ENCODE results near the gene DVL1.
"Not testable (repeated sequence)": the region's sequence is repeated elsewhere in the genome, so short reads cannot be mapped to it uniquely, and the experiment has no call there.

The DVL1 gene

DNA sequence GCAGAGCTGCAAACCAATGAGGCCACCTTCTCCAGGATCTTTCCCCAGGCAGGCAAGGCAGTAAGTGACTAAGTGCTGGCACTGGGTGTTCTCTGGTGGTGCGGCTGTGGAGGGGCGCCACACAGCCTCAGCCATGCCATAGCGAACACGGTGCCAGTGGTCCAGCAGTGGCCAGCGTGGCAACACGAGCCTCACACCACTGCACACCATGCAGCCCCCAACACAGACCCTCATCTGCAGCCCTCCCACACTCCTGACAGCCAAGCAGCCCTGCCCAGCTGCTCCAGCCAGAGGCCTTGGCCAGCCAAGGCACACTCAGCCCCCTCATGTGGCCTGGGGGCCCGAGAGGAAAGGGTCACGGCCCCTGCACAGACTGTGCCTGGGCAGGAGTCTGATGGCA is 27.7 kb downstream of the DVL1 start:
- H3K4me1 ChIP-seq (ENCODE audit: insufficient read depth, insufficient read length): peaks cover 14% of the 10 kb centered on the region
- H3K9ac ChIP-seq (ENCODE audit: insufficient read length, low read depth): peak overlapping the region; percentile 10
- TF ChIP-seq ZNF274 (IDR thresholded peaks at IDR 0.05; ENCODE audit: low read depth, low read length): no peak
- TF ChIP-seq YY1 (IDR thresholded peaks at IDR 0.05; ENCODE audit: insufficient read depth, insufficient read length): no peak
- no peak for TF ChIP-seq SUZ12 (IDR thresholded peaks at IDR 0.05; ENCODE audit: extremely low read depth, insufficient read depth, insufficient read length)
- no peak for DNase-seq (ENCODE audit: low read depth, low spot score)
- peaks cover 52% of the 10 kb centered on the region for H3K36me3 ChIP-seq (ENCODE audit: insufficient read depth, insufficient read length, low read length)
- H3K9me3 ChIP-seq (ENCODE audit: insufficient read depth, low read length): no peaks in the 10 kb centered on the region
- H3K4me3 ChIP-seq (ENCODE audit: insufficient read length, low read depth): no peak overlapping the region
- no peaks in the 10 kb centered on the region for H3K27me3 ChIP-seq (ENCODE audit: insufficient read depth, insufficient read length)

DNA sequence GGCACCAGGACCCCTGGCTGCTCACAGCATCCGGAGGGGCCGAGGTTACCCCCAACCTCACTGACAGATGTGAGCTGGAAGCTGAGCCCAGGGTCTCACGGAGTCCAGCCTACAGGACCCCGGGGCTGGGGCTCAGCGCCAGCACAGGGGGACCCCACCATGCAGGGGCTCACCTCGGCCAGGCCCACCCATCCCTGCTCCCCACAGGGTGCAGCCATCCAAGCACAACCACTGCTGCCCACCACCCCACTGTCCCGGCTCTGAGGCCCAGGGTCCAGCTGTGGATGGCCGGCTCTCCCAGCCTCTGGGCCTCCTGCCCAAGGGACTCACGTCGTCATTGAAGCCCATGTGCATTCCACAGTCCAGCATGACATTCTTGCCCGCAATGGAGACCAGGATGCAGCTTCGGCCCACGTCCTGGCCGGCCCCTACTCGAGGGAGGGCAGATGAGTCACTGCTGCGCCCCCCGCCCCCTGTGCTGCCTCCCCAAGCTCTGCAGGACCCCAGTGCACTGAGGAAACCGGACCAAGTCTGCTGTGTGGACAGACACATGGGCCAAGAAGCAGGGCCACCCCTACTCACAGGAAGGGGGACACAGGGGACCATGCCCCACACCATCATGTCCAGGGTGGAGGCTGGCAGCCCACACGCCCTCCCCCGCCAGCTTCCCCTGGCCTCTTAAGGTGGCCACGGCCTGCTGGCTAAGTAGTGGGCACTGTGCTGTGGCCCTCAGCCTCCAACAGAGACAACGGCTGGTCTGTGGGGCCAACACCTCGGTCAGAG is 28.4 kb downstream of the DVL1 start:
- H3K9ac ChIP-seq (ENCODE audit: insufficient read length, low read depth): peak overlapping the region; percentile 10
- peaks cover 14% of the 10 kb centered on the region for H3K4me1 ChIP-seq (ENCODE audit: insufficient read depth, insufficient read length)
- no peaks in the 10 kb centered on the region for H3K27me3 ChIP-seq (ENCODE audit: insufficient read depth, insufficient read length)
- peaks cover 57% of the 10 kb centered on the region for H3K36me3 ChIP-seq (ENCODE audit: insufficient read depth, insufficient read length, low read length)
- no peak for DNase-seq (ENCODE audit: low read depth, low spot score)
- no peak overlapping the region for H3K4me3 ChIP-seq (ENCODE audit: insufficient read length, low read depth)
- no peaks in the 10 kb centered on the region for H3K9me3 ChIP-seq (ENCODE audit: insufficient read depth, low read length)
- TF ChIP-seq ZNF274 (IDR thresholded peaks at IDR 0.05; ENCODE audit: low read depth, low read length): no peak
- TF ChIP-seq YY1 (IDR thresholded peaks at IDR 0.05; ENCODE audit: insufficient read depth, insufficient read length): no peak
- TF ChIP-seq SUZ12 (IDR thresholded peaks at IDR 0.05; ENCODE audit: extremely low read depth, insufficient read depth, insufficient read length): no peak

DNA sequence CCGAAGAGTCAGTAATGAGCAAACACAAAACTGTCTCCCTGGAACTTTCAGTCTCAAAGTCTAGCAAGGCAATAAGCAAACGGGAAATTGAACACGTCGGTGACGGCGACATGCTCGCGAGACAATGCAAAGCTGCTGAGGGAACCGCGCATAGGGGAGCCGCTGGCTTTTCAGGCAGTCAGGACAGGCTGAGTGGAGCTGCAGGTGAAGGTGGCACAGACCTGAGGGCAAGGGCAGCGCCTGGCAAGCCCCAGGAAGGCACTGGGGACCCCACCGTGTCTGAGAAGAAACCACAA is 29.6 kb downstream of the DVL1 start:
- DNase-seq (ENCODE audit: low read depth, low spot score): no peak

DNA sequence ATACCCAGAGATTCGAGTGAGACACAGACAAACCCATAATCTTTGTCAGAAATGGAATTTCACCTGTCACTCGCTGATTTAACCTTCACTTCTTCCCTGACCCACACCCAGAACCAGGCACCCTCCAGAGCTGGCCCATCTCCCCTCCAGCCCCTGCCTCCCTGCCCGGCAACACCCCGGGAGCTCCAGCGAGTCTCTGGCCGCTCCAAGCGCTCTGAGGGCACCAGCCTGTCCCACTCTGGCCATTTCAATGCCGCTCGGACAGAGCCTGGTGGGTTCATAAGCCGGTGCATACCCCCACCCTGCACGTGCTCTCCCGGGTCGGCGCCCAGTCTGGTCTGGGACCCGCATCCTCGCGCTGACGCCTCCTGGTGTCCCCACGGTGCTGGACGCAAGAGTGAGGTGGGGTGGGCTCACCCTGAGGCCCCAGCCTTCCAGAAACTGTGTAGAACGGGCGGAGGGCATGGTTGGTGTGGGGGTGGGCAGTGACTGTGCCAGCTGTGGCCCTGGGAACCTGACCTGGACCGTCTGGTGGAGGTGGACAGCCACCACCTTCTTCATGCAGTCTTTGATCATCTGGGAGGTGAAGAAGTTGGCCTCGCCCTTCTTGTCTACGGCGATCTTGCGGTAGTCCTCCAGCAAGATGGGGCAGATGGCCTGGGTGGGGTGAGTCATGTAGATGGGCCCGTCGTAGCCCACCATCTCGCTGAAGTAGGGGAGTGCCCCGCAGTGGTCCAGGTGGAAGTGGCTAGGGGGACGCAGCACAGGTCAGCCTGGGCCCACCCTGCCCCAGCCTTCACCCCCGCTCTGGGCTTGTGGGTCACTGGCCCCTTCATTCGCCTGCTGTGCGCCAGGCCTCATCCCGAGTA is 30.2 kb downstream of the DVL1 start:
- no peak for DNase-seq (ENCODE audit: low read depth, low spot score)
- Histone ChIP-seq H3K9me3 (ENCODE audit: insufficient read depth, low read length) (no peaks in the 10 kb centered on the region), H3K9ac (ENCODE audit: insufficient read length, low read depth) (no peak overlapping the region), H3K4me1 (ENCODE audit: insufficient read depth, insufficient read length) (peaks cover 14% of the 10 kb centered on the region), H3K4me3 (ENCODE audit: insufficient read length, low read depth) (no peak overlapping the region), H3K36me3 (ENCODE audit: insufficient read depth, insufficient read length, low read length) (peaks cover 71% of the 10 kb centered on the region), H3K27me3 (ENCODE audit: insufficient read depth, insufficient read length) (no peaks in the 10 kb centered on the region)
- TF ChIP-seq ZNF274 (IDR thresholded peaks at IDR 0.05; ENCODE audit: low read depth, low read length) (no peak), SUZ12 (IDR thresholded peaks at IDR 0.05; ENCODE audit: extremely low read depth, insufficient read depth, insufficient read length) (no peak), YY1 (IDR thresholded peaks at IDR 0.05; ENCODE audit: insufficient read depth, insufficient read length) (no peak)

More for the DNA sequence above, 29.6 kb downstream of the DVL1 start:
- H3K9ac ChIP-seq (ENCODE audit: insufficient read length, low read depth): no peak overlapping the region
- peaks cover 65% of the 10 kb centered on the region for H3K36me3 ChIP-seq (ENCODE audit: insufficient read depth, insufficient read length, low read length)
- peaks cover 14% of the 10 kb centered on the region for H3K4me1 ChIP-seq (ENCODE audit: insufficient read depth, insufficient read length)
- no peak overlapping the region for H3K4me3 ChIP-seq (ENCODE audit: insufficient read length, low read depth)
- no peak for TF ChIP-seq YY1 (IDR thresholded peaks at IDR 0.05; ENCODE audit: insufficient read depth, insufficient read length)
- no peak for TF ChIP-seq SUZ12 (IDR thresholded peaks at IDR 0.05; ENCODE audit: extremely low read depth, insufficient read depth, insufficient read length)
- TF ChIP-seq ZNF274 (IDR thresholded peaks at IDR 0.05; ENCODE audit: low read depth, low read length): no peak
- H3K9me3 ChIP-seq (ENCODE audit: insufficient read depth, low read length): no peaks in the 10 kb centered on the region
- no peaks in the 10 kb centered on the region for H3K27me3 ChIP-seq (ENCODE audit: insufficient read depth, insufficient read length)

DNA sequence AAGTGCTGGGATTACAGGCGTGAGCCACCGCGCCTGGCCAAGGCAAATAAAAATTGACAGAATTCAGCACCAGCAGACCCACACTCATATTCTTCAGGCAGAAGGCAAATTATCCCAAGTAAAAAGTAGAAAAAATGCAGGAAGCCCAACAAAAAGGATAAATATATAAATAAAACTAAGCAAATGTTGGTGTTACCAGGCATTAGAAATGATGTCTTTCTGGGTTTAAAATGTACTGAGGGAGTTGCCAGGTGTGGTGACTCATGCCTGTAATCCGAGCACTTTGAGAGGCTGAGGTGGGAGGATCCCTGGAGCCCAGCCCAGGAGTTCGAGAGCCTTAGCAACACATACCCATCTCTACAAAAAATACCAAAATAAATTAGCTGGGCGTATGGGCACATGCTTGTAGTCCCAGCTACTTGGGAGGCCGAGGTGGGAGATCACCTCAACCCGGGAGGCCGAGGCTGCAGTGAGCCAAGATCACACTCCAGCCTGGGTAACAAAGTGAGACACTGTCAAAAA is 31.0 kb downstream of the DVL1 start:
- DNase-seq (ENCODE audit: low read depth, low spot score): no peak
- Histone ChIP-seq H3K27me3 (ENCODE audit: insufficient read depth, insufficient read length) (no peaks in the 10 kb centered on the region), H3K4me3 (ENCODE audit: insufficient read length, low read depth) (no peak overlapping the region), H3K36me3 (ENCODE audit: insufficient read depth, insufficient read length, low read length) (peaks cover 79% of the 10 kb centered on the region), H3K9ac (ENCODE audit: insufficient read length, low read depth) (no peak overlapping the region), H3K4me1 (ENCODE audit: insufficient read depth, insufficient read length) (peaks cover 14% of the 10 kb centered on the region), H3K9me3 (ENCODE audit: insufficient read depth, low read length) (no peaks in the 10 kb centered on the region)
- TF ChIP-seq YY1 (IDR thresholded peaks at IDR 0.05; ENCODE audit: insufficient read depth, insufficient read length) (no peak), SUZ12 (IDR thresholded peaks at IDR 0.05; ENCODE audit: extremely low read depth, insufficient read depth, insufficient read length) (no peak), ZNF274 (IDR thresholded peaks at IDR 0.05; ENCODE audit: low read depth, low read length) (no peak)

DNA sequence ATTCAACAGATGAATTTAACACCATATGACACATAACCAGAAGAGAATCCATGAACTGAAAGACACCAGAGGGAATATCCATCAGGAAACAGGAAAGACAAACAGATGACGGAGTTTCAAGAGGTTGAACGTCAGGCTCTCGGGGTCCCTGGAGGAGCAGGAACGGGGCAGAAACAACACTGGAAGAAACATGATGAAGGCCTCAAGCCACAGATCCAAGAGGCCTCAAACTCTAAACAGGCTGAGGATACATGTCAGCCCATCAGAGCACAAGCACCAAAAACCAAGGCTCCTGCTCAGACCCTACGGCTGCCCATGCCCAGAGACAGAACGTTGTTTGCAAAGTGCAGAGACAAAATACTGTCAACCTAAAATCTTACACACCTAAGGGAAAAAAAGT is 31.8 kb downstream of the DVL1 start:
- TF ChIP-seq YY1 (IDR thresholded peaks at IDR 0.05; ENCODE audit: insufficient read depth, insufficient read length) (no peak), ZNF274 (IDR thresholded peaks at IDR 0.05; ENCODE audit: low read depth, low read length) (no peak), SUZ12 (IDR thresholded peaks at IDR 0.05; ENCODE audit: extremely low read depth, insufficient read depth, insufficient read length) (no peak)
- H3K4me3 ChIP-seq (ENCODE audit: insufficient read length, low read depth): no peak overlapping the region
- H3K4me1 ChIP-seq (ENCODE audit: insufficient read depth, insufficient read length): peaks cover 14% of the 10 kb centered on the region
- no peak for DNase-seq (ENCODE audit: low read depth, low spot score)
- H3K36me3 ChIP-seq (ENCODE audit: insufficient read depth, insufficient read length, low read length): peaks cover 80% of the 10 kb centered on the region
- no peaks in the 10 kb centered on the region for H3K9me3 ChIP-seq (ENCODE audit: insufficient read depth, low read length)
- H3K9ac ChIP-seq (ENCODE audit: insufficient read length, low read depth): no peak overlapping the region
- H3K27me3 ChIP-seq (ENCODE audit: insufficient read depth, insufficient read length): no peaks in the 10 kb centered on the region

DNA sequence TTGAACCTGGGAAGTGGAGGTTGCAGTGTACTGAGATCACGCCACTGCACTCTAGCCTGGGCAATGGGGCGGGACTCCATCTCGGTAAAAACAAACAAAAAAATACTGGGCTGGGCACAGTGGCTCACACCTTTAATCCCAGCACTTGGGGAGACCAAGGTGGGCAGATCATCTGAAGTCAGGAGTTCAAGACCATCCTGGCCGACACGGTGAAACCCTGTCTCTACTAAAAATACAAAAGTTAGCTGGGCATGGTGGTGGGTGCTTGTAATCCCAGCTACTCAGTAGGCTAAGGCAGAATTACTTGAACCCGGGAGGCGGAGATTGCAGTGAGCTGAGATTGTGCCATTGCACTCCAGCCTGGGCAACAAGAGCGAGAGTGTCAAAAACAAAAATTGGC is 33.0 kb downstream of the DVL1 start:
- H3K9me3 ChIP-seq (ENCODE audit: insufficient read depth, low read length); H3K9ac ChIP-seq (ENCODE audit: insufficient read length, low read depth); H3K4me3 ChIP-seq (ENCODE audit: insufficient read length, low read depth); DNase-seq (ENCODE audit: low read depth, low spot score); H3K4me1 ChIP-seq (ENCODE audit: insufficient read depth, insufficient read length); H3K27me3 ChIP-seq (ENCODE audit: insufficient read depth, insufficient read length): not testable (repeated sequence)
- peaks cover 81% of the 10 kb centered on the region for H3K36me3 ChIP-seq (ENCODE audit: insufficient read depth, insufficient read length, low read length)

Measured in NT2/D1 (cell line).